ENCODE measurements around the gene PUS3.

Gene PUS3

GRCh38 chr11:125935056-125935455 is 32.0 kb upstream of the PUS3 start:
- DNase-seq (ENCODE audit: low read depth), result no peak
- no peak overlapping the region for H3K4me3 ChIP-seq (ENCODE audit: low read depth, low read length)
- TF ChIP-seq POLR2A (IDR thresholded peaks at IDR 0.05; ENCODE audit: extremely low read depth, insufficient read length) (no peak), CTCF (IDR thresholded peaks at IDR 0.05; ENCODE audit: low read depth, low read length) (no peak), MYC (IDR thresholded peaks at IDR 0.05; ENCODE audit: low read depth, low read length) (no peak), MAX (IDR thresholded peaks at IDR 0.05; ENCODE audit: low read depth, low read length) (no peak)

- no peak overlapping the region for H3K4me3 ChIP-seq (ENCODE audit: low read depth, low read length)
- TF ChIP-seq POLR2A (IDR thresholded peaks at IDR 0.05; ENCODE audit: extremely low read depth, insufficient read length) (no peak), MAX (IDR thresholded peaks at IDR 0.05; ENCODE audit: low read depth, low read length) (no peak), MYC (IDR thresholded peaks at IDR 0.05; ENCODE audit: low read depth, low read length) (no peak), CTCF (IDR thresholded peaks at IDR 0.05; ENCODE audit: low read depth, low read length) (no peak)
- DNase-seq (ENCODE audit: low read depth), result no peak
These were observed 31.5 kb upstream of the PUS3 start for GRCh38 chr11:125934473-125934872.

- TF ChIP-seq MAX (IDR thresholded peaks at IDR 0.05; ENCODE audit: low read depth, low read length), result no peak
- no peak for TF ChIP-seq POLR2A (IDR thresholded peaks at IDR 0.05; ENCODE audit: extremely low read depth, insufficient read length)
- no peak for TF ChIP-seq MYC (IDR thresholded peaks at IDR 0.05; ENCODE audit: low read depth, low read length)
- no peak for TF ChIP-seq CTCF (IDR thresholded peaks at IDR 0.05; ENCODE audit: low read depth, low read length)
- no peak overlapping the region for H3K4me3 ChIP-seq (ENCODE audit: low read depth, low read length)
- DNase-seq (ENCODE audit: low read depth), result no peak
These were observed 30.2 kb upstream of the PUS3 start for GRCh38 chr11:125933030-125933813.

- DNase-seq (ENCODE audit: low read depth), result no peak
- TF ChIP-seq MAX (IDR thresholded peaks at IDR 0.05; ENCODE audit: low read depth, low read length), result no peak
- TF ChIP-seq CTCF (IDR thresholded peaks at IDR 0.05; ENCODE audit: low read depth, low read length), result no peak
- no peak for TF ChIP-seq MYC (IDR thresholded peaks at IDR 0.05; ENCODE audit: low read depth, low read length)
- no peak for TF ChIP-seq POLR2A (IDR thresholded peaks at IDR 0.05; ENCODE audit: extremely low read depth, insufficient read length)
- no peak overlapping the region for H3K4me3 ChIP-seq (ENCODE audit: low read depth, low read length)
These were observed 29.3 kb upstream of the PUS3 start for GRCh38 chr11:125932301-125932700.

GRCh38 chr11:125931668-125932067 is 28.7 kb upstream of the PUS3 start:
- TF ChIP-seq MAX (IDR thresholded peaks at IDR 0.05; ENCODE audit: low read depth, low read length) (no peak), CTCF (IDR thresholded peaks at IDR 0.05; ENCODE audit: low read depth, low read length) (no peak), MYC (IDR thresholded peaks at IDR 0.05; ENCODE audit: low read depth, low read length) (no peak), POLR2A (IDR thresholded peaks at IDR 0.05; ENCODE audit: extremely low read depth, insufficient read length) (no peak)
- no peak overlapping the region for H3K4me3 ChIP-seq (ENCODE audit: low read depth, low read length)
- DNase-seq (ENCODE audit: low read depth), result no peak

All from NB4 (cell line).